Suppressor macrophage treated with lipopolysaccharide for 4 hours (primary cell): ENCODE measurements around the gene SLC25A48.
"Not testable (repeated sequence)": the region's sequence is repeated elsewhere in the genome, so short reads cannot be mapped to it uniquely, and the experiment has no call there.

ENCODE experiments used
- DNase-seq: peaks from one replicate; pipeline ENCODE4 v3.0.0-alpha.2; 2020

SLC25A48 gene

GRCh38 chr5:135830384-135830700, 4.1 kb upstream of the SLC25A48 start:
- no peak for DNase-seq

- no peak for DNase-seq
These were observed 3.6 kb upstream of the SLC25A48 start for GRCh38 chr5:135830876-135831275.

- no peak for DNase-seq
These were observed 3.0 kb upstream of the SLC25A48 start for GRCh38 chr5:135831439-135831838.

- DNase-seq: no peak
These were observed 2.5 kb upstream of the SLC25A48 start for GRCh38 chr5:135831851-135832555.

- DNase-seq: no peak
These were observed 1.2 kb upstream of the SLC25A48 start for GRCh38 chr5:135832941-135833920.

- DNase-seq: no peak
These were observed 363 bp upstream of the SLC25A48 start for GRCh38 chr5:135833961-135834638.

- no peak for DNase-seq
These were observed 1.3 kb downstream of the SLC25A48 start for GRCh38 chr5:135835766-135836165.

GRCh38 chr5:135838395-135838794, 3.9 kb downstream of the SLC25A48 start:
- not testable (repeated sequence) for DNase-seq

- peak; percentile 29 for DNase-seq
These were observed 5.1 kb downstream of the SLC25A48 start for GRCh38 chr5:135839566-135839965.

- DNase-seq: no peak
These were observed 6.5 kb downstream of the SLC25A48 start for GRCh38 chr5:135840959-135841358.

GRCh38 chr5:135842737-135843136, 8.3 kb downstream of the SLC25A48 start:
- no peak for DNase-seq

- DNase-seq: no peak
These were observed 9.3 kb downstream of the SLC25A48 start for GRCh38 chr5:135843571-135844337.

- DNase-seq: no peak
These were observed 11.8 kb downstream of the SLC25A48 start for GRCh38 chr5:135846311-135846710.

- no peak for DNase-seq
These were observed 13.5 kb downstream of the SLC25A48 start for GRCh38 chr5:135847976-135848375.

- no peak for DNase-seq
These were observed 15.8 kb downstream of the SLC25A48 start for GRCh38 chr5:135850231-135850630.

- no peak for DNase-seq
These were observed 16.2 kb downstream of the SLC25A48 start for GRCh38 chr5:135850671-135851070.

GRCh38 chr5:135851186-135851914, 16.9 kb downstream of the SLC25A48 start:
- no peak for DNase-seq

GRCh38 chr5:135851915-135852845, 17.7 kb downstream of the SLC25A48 start:
- DNase-seq: no peak

GRCh38 chr5:135857630-135858311, 23.3 kb downstream of the SLC25A48 start:
- DNase-seq: no peak

GRCh38 chr5:135859186-135859585, 24.7 kb downstream of the SLC25A48 start:
- DNase-seq: peak; percentile 27
